ENCODE measurements around the gene CDK15.

- TF ChIP-seq CTCF (IDR thresholded peaks at IDR 0.05 in 4 of 5, conservative IDR thresholded peaks at IDR 0.05 in 1 of 5) = peak; percentile 40 to 70 (median 52)
- no peak for TF ChIP-seq POLR2A (IDR thresholded peaks at IDR 0.05)
These were observed 10.5 kb upstream of the CDK15 start for GRCh38 chr2:201795607-201796477.

Data from gastrocnemius medialis (tissue), 4 donors.